IPS-NIHi7 (cell line): ENCODE results near the gene SEMA6A.

ENCODE experiments used
- DNase-seq: peaks from one replicate; pipeline ENCODE4 v3.0.0; 2012; ENCODE audit warnings: mixed read lengths; ENCODE audit errors: extremely low spot score

Gene SEMA6A

DNA sequence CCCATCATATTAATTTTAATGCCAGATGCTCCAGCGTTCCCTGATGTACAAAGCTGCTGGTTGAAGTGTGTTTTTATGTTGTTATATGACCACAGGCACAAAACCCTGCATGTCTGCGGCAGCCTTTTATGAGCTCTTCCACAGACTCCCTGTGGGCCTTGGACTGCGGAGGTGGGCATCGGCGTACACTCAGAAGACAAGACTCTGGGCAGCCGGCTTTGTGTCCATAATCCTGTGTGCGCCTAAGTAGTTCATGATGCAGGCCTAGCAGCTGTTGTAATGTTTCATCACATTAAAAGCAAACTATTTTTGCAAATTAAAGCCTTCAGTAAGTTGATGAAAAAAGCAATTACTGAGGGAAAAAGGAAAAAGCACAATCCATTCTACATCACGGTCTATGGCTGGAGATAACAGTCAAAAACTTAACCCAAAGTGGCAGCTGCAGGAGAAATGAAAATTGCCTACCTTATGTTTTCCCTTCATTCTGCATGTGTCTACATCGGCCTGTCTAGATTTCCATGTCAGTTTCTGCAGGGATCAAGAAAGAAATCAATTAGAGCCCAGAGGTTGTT, 78.8 kb downstream of the SEMA6A start:
- no peak for DNase-seq

DNA sequence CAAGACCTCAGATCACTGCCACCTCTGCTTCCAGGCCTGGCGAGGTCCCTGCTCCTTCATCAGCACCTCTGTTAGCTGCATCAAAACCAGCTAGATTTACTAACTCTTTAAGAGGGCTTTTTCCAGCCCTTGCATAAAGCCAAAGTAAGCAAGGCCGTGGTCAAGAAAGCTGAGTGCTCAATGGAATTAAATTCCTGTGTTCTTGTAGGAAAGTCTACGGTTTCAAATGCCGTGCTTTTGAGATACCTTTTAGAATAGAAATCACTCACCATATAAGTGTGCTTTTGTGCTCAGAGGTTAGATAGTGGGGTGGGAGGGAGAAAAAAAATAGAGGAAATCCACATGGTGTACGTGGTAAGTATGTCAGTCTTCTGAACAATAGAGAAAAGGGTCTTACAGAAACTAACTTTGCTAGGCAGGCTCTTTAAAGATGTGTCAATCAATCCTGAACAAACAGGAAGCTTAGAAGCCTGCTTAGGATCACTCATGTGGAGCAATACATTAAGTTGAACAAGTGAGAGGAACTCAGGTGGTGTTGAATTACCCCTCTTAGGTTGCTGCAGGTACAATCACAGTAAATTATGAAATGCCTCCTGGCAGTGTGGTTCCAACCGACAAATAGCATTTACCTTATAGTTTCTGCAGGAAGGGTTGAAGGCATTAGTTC, 79.7 kb downstream of the SEMA6A start:
- no peak for DNase-seq

DNA sequence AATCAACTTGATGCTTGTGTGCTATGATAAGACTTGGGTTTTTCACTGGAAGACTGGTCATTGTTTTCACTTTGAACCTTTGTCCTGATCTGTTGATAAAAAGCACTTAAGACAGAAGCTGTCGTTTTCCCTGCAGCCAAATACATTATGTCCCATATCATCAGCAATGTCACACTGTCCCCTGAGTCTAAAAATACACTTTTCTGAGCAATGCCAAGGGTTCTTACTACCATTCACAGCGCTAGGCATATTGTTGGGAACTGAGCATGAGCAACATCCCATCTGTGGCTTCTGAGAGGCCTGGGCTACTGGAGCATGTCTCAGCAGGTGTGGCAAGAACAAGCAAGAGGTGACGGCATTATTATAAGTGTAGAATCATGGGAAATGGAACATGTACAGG, 81.8 kb downstream of the SEMA6A start:
- DNase-seq: no peak

DNA sequence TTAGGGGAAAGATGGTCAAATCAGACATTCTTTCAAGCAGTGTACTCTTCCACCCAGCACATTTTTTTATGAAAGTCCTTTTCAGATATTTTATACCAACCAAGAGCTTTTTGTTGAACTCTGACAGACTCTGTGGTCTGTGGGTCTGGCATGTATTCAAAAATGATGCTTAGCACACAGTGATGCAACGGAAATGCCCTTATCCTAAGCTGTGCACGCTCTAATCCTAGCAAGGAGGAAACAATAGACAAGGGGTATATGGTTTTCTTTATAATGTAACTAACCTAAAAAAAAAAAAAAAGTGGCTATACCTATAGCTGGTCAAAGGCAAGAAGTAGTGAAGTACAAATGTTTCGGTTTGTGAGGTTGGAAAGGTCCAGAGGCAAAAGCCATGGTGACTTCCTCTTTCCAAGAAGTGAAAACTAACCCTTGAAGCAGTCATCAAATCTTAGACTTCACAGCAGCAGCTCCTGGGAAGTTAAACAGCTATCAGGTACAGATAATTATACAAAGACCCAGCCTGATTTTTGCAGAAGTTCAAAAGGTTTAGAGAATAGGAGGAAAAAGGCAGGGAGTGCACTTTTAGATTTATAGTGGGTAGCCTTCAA, 82.5 kb downstream of the SEMA6A start:
- DNase-seq: no peak

DNA sequence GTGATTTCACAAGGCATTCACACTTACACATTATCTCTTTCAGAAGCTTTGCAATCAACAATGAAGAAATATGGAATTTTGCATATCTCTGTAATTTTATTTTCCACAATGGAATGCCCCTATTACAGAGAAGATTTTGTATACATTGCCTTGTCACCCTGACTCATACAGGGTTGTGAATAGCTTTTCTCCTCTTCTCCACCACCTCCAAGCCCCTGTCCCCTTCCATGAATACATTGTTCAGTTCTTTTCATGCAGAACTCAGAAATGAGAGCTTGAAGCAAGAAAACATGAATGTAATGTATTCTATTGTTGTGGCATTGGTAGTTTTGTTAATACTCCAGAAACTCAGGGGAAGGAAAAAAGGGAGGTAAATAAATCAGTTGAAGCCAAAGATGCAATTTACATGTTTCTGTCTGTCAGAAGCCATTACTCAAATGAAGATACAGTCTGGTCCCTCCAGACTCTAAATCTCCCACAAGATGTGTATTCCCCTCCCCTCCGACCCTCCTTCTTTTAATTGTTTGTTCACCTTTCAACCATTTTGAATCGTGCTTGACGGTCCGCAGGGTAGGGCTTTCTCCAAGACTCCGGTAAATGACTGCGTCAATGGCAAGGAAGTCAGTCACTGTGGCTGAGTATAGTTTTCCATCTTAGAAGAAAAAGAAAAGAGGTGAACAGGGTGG, 86.1 kb downstream of the SEMA6A start:
- DNase-seq: no peak

DNA sequence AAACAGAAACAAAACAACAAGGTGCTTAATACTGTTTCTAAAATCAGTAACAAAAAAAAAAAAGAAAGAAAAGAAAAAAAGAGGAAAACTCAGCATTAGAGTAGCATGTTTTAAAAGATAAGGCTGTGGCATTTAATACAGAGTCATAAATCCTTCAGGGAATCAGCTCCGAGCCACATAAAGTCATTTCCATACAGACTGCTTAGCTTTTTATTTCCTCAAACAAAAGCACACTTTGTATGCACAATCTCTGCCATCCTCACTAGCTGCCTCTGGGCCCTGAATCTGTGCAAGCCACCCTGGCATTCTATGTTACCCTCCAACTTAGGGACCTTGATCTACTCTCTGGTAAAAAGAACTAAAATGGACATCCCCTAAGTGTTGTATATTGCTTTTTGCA, 87.6 kb downstream of the SEMA6A start:
- no peak for DNase-seq

DNA sequence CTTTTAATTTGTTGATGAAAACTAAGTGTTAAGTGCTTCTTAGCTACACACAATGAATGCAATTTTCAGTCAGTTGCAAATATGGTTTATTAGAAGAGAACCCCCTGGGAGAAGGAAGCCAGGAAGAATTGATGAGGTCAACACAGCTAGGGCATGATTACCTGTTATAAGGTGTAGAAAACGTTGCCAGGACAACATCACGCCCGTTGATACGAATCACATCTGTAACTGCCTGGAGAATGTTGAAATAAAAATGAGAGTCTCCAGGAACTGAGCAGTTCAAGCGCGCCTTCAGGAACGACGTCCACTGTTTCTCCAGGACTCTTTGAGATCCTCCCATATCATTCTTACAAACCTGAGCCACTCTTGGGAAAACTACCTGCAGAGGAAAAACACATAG, 88.0 kb downstream of the SEMA6A start:
- DNase-seq: no peak

DNA sequence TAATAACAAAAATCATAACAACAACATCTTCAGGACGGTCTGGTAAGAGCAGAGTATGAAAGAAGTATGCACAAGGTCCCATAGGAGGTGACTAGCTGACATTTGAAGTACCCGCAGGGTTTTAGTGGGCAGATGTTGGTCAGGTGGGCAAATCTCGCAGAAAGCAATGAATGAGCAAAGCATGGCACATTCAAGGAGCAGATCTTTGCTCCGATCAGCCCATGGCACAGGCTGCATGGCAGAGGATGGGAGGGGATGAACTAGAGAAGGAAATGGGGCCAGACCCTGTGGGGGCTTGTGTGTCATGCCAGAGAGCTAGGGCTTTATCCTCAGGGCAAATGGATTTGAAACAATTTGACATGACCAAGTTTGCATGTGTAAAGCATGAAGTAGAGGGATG, 90.0 kb downstream of the SEMA6A start:
- no peak for DNase-seq

DNA sequence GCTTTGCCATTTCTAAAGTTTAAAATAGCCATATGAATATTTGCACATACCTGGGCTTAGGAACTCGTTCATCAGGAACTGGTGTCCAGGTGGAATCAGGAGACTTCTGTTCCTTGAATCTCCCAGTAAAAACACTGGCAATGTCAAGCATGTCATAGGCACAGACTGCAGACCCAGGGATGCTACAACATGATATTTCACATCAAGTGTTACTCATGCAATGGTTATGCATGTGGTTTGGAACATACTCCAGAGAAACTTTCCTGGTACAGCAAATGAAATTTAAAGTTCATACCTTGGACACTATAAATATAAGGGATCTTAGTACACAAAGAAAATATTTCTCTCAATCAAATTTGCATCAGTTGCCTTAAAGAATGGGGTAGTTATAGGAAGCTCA, 92.2 kb downstream of the SEMA6A start:
- no peak for DNase-seq

DNA sequence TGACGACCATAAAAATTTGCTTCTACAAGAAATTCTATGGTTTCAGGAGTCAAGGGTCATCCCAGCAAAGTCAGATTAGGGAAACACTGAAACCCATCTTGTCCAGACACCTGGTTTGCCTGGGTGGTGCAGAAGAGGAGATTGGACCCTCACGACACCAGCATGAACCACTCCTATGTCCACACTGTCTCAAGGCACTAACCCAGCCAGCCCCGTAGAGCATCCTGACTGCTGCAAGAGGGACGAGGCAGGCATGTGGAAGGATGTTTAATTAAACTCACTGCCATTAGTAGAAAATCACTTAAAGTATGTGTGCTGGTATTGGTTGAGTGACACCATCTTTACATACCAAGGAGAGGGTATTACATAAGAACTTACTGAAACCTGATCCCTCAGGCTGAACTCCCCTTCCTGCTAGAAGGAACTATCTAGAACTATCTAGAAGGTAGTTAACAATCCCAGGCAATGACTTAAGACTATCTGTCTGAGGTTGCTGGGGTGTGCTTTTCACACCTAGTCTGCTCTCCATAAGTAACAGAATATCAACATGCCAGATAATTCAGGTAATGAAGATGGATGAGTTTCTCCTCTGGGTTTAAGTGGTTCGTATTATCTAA, 93.6 kb downstream of the SEMA6A start:
- no peak for DNase-seq

DNA sequence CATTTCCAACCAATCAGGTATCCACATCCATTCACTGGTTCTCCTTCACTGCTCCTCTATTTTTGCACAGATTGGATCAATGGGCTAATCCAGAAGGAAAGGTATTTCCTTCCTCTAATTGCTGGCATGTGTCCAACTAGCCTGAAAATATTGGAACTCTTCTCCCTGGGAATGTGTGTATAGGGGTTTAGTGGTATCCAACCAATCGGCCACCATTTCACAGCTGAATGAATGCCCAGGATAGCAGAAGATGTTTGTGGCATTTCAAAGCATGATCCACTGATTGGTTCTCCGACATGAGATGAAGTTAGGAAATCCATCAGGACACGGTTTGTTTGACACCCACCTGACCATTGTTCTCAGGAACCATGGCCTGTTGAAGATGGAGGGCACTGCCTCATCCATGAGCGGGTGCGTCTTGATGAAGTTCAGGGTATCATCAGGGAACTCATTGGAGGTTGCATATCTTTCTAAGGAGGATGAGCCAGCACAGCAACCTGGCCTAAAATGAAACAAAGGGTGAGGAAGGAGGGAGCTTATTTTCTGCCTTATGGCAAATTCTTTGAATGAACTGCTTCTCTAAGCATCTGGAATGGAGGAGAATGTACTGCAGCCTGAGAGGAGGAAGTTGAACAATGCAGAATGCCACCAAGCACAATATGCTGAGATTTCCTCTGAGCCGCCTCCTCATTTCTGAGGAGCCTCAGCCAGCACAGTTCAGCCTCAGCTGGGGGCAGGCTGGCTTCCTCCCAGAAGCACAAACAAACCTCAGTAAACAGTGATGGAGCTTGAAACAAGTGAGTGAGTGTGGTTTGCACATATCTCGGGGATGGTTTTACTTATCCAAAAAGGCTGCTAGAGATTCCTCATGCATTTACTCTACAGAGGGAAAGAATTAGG, 94.6 kb downstream of the SEMA6A start:
- DNase-seq: no peak

DNA sequence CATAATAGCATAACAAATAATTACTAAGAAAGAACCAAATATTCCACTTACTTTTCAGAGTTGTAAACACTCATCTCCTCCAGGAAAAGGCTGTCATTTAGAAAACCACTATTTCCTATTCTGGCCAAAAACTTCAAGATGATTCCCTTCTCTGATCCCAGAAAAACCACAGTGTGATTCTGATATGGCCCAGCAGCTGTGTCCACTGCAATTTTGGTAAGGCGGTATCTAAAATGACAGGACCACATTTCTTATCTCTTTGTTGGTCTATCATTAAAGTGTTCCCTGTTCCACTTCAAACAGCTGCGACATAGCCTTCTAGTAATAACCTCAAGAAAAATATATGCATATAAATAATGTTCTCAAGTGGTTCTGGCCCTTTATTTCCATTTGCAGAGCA, 96.1 kb downstream of the SEMA6A start:
- no peak for DNase-seq

DNA sequence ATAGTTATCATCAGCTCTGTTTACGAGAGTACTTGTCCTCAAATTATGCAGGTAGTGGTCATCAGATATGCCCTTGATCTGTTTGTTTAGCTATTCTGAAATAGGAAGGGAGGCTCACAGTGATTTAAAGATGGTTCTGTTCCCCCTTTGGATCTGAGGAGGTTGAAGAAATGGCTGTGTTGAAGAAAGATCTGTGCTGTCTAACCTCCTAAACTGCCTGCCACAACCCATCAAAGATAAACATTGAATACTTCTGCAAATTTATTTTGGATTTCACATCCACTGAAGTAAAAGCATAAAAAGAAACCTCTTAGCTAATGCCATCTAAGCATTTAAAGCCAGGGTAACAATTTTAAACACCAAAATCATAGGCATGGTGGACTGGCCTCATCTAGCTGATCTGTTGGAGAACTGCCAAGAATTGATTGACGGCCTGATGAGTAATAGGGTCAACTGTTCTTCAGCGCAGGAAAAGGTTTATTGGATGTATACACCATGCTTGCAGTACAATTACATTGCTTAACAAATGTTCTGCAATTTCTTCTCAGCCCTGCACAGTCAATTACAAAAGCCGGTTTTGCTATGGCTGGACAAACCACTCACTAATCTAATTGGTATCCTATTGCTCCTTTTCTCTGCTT, 97.6 kb downstream of the SEMA6A start:
- DNase-seq: no peak

DNA sequence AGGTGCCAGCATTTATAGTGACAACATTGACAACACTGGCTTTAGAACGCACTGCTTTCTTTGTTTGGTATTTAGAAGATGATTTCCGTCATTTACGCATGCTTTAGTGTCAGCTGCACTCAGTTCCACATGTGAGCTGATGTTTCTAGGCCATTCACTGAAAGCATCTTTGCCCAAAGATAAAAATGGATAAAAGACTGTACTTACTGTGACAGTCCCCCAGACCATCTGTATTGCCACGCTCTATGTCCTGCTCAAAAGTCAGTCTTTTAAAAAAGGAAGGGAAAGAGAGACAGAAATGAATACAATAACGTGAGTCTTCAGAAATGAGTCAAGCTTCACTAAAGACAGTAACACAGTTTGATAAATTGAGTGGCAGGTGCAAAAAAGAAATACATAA, 99.3 kb downstream of the SEMA6A start:
- DNase-seq: no peak

DNA sequence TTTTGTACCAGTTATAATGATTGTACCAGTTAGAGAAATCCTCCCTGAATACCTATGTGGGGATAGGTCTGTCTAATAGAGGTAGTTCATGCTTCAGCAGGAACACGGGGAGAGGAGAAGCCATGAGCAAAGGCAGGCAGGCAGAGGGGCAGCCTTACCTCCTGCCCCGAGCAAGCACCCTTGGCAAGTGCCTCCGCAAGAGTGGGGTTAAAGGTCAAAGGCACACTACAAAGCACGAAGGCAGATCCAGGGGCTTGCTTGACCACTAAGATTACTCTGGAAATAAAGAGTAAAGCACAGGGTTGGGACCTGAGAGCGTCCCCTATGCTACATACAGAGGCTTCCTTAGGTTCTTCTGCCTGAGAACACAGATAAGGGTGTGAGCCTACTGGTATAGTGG, 100.9 kb downstream of the SEMA6A start:
- DNase-seq: no peak

DNA sequence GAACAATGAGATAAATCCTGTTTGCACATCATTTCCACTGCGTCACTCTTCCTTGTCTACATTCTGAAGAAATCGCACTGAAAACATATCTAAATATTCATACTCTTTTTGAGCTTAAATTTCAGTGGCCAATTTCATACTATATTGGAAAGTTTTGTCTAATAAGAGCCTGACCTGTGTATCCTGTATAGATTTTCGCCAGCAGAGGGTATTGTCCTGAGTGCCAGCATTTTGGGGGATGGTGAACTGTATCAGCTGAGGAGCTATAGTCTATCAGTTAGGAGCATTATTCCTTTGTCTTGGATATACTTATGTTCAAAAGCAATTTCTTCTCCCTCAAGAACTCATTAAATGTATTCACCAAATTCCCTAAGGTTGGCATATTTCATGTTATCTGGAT, 102.3 kb downstream of the SEMA6A start:
- DNase-seq: no peak

DNA sequence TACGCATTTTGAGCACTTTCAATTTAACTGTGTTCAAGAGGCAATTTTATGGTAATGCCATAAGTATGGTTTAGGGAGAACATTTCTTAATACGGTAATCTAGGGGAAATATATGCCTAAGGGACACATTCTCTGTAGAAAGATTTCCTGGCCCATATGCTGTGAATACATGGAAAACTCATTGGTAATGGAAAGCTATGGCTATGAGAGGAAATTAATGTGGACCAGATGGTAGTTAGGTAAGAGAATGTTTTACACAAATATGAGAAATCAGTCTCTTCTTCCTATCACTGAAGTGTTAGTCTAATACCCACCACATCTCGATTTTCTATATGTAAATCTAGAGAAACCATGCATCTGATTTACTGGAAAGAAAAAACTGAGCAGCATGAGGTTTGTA, 105.0 kb downstream of the SEMA6A start:
- DNase-seq: no peak

DNA sequence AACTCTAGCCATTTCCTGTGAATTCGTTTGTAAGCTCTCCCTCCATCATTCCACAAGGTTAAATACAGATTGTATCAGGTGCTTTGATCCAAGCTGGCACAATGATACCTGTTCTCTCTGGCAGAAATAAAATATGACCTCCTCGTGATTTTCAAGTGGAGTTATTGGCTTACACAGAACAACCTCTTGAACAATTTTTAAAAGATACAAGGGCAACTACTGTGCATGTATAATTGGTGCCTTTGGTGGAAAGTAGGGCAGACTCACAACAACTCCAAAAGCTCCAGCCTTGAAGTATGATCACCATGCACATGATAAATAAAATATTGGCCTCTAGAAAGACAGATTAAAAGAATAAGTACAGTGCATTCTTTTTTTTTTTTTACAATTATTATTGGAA, 106.0 kb downstream of the SEMA6A start:
- DNase-seq: no peak

DNA sequence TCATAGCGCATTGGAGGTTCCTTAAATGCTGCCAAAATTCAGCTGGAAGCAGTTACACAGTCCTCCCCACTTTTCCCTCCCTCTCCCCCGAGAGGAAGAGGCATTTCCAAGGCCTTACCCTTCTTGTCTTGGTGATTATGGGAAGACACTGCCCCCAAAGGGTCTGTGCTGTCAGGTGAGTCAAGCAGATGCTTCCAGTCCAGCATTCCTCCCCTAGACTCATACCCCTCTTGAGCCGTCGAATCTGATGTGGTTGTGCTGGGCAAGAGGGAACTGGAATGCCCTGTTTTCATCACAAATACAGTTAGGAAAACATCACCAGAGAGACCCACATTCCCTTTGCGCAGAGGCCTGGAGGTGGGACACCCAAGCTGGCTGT, 107.2 kb downstream of the SEMA6A start:
- no peak for DNase-seq

DNA sequence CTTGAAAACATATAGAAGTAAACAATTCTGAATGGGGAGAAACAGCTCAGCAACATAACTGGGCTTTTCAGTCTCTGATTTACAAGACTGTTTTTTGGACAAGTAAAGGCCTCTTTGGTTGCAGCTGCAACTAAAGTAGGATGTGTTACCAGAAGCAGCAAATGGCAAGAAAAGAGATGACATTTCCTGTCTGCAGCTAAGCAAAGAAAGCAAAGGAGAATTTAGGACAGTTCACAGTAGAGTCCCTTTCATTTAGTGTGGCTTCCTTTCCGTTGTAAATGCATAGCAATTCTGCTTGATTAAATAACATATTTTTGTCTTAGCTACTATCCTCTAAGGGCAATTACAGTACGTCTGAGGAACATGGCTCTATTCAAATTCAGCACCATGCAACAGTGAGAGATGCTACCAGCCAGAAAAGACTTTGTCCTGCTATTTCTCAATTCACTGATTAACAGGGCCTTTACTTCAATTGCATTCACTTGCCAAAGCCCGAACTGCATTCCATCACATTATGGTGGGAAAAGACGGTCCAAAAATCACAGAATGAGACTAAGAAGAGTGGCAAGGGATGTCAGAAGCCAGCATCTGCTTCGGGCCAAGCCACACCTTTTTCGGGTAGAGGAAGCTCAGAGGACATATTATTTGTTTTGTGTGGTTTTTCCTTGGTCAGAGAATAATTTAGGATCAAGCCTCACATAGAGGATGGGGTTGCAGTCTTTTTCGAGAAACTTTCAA, 107.7 kb downstream of the SEMA6A start:
- no peak for DNase-seq
